H4 (cell line): Measurements from ENCODE around the gene SMAD3. TPM values are rescaled to one million over a fixed set of nuclear protein-coding genes. Genes with fewer than 3 reads are reported as not detected.
A peak's percentile ranks its signal among the peaks of the same experiment; 100 is the strongest.

Source experiments
- DNase-seq: peaks from one replicate; pipeline ENCODE4 v3.0.0-alpha.2; 2015; ENCODE audit warnings: low spot score
- total RNA-seq: library from RNA; depleted of rRNA; stranded (reverse); fragments of >200 nt; shearing (Covaris generic); gene quantifications from 2 replicates; pipeline ENCODE4 v1.2.3, GENCODE V29; 2014

The SMAD3 gene
- total RNA-seq, 1 experiment from 2014 or later: 38.5 TPM

- peak; percentile 59 for DNase-seq
Observed at GRCh38 chr15:67080900-67081431, 15.6 kb downstream of the SMAD3 start.

GRCh38 chr15:67082007-67082536, 16.7 kb downstream of the SMAD3 start:
- no peak for DNase-seq

GRCh38 chr15:67083135-67083762, 17.8 kb downstream of the SMAD3 start:
- no peak for DNase-seq

- no peak for DNase-seq
Observed at GRCh38 chr15:67084561-67084960, 19.2 kb downstream of the SMAD3 start.

GRCh38 chr15:67085237-67085817, 19.9 kb downstream of the SMAD3 start:
- no peak for DNase-seq

GRCh38 chr15:67085818-67086636, 20.6 kb downstream of the SMAD3 start:
- DNase-seq: peak; percentile 85

GRCh38 chr15:67086637-67086914, 21.2 kb downstream of the SMAD3 start:
- DNase-seq: no peak

- DNase-seq: no peak
Observed at GRCh38 chr15:67087507-67088172, 22.2 kb downstream of the SMAD3 start.

GRCh38 chr15:67089217-67090193, 24.1 kb downstream of the SMAD3 start:
- peak; percentile 60 for DNase-seq

- DNase-seq: no peak
Observed at GRCh38 chr15:67090297-67091070, 25.1 kb downstream of the SMAD3 start.

- peak; percentile 94 for DNase-seq
Observed at GRCh38 chr15:67091071-67091979, 25.9 kb downstream of the SMAD3 start.

GRCh38 chr15:67091980-67092677, 26.7 kb downstream of the SMAD3 start:
- no peak for DNase-seq

- DNase-seq: no peak
Observed at GRCh38 chr15:67092752-67093503, 27.5 kb downstream of the SMAD3 start.

- DNase-seq: no peak
Observed at GRCh38 chr15:67093504-67093862, 28.1 kb downstream of the SMAD3 start.

GRCh38 chr15:67094001-67094826, 28.8 kb downstream of the SMAD3 start:
- no peak for DNase-seq

GRCh38 chr15:67095912-67096311, 30.5 kb downstream of the SMAD3 start:
- no peak for DNase-seq
